Astrocyte of the hippocampus (primary cell): ENCODE results near the gene RAB25.
"Not testable (repeated sequence)": the region's sequence is repeated elsewhere in the genome, so short reads cannot be mapped to it uniquely, and the experiment has no call there.

Experiments
- DNase-seq: peaks from one replicate; pipeline ENCODE4 v3.0.0; 2011; ENCODE audit warnings: low read depth, low spot score

RAB25 gene

GRCh38 chr1:156054500-156055280, 6.3 kb upstream of the RAB25 start, which contains the start of gene LAMTOR2:
Gene LAMTOR2 (plus strand): TSS chr1:156054782. CDS start chr1:156054890, 108 bp downstream.
- DNase-seq: peak; percentile 99

- DNase-seq: no peak
These were observed 5.5 kb upstream of the RAB25 start for GRCh38 chr1:156055281-156056048.

- no peak for DNase-seq
These were observed 4.6 kb upstream of the RAB25 start for GRCh38 chr1:156056326-156056849.

DNA sequence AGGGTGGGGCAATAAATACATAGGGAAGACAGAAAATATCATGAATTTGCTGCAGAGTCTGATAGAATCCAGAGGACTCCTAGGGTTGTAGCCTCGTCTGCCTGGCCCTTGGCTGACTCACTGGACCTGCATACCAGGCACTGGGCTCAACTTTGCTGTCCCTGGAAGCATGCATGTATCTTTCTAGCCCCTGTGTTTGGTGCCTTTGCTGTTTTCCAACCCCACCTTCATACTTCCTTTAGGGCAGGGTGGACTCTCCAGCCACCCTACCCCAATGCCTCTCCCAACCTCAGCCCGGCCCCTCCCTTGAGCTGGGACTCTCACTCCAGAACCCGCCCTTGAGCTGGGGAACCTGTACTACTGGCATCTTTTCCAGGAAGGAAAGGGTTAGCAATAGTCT, 1.2 kb downstream of the RAB25 start:
- no peak for DNase-seq

GRCh38 chr1:156063997-156064285, 3.0 kb downstream of the RAB25 start:
- no peak for DNase-seq

DNA sequence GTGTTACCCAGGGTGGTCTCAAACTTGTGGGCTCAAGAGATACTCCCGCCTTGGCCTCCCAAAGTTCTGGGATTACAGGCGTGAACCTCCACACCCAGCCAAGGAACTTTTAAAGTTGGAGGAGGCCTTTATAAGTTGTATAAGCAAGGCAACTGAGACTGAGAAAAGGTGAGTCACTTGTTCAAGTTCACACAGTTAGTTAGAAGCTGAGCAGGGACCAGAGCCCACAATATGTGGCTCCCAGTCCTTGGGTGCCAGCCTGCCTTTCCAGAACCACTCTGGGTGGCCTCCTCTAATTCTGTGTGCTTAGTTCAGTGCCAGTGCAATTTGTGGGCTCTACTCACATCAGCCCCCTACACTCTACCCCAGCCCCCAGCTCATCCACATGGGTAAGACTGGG, 3.7 kb downstream of the RAB25 start:
- no peak for DNase-seq

DNA sequence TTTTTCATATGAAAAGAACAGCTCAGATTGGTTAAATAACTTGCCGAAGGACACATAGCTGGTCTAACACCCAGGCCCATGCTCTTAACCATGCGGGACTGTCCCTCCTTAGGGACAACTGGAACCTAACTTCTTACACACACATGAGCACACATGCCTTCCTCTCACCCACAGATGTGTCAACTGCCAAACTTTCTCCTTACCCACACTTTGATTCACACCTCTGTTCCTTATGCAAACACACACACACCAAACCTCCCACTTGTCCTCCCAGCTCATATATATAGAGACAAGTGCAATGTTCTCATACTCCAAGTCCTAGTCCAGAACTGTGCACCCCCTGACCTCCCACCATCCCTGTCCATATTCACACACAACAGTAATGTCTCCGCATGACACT, 4.3 kb downstream of the RAB25 start:
- no peak for DNase-seq

DNA sequence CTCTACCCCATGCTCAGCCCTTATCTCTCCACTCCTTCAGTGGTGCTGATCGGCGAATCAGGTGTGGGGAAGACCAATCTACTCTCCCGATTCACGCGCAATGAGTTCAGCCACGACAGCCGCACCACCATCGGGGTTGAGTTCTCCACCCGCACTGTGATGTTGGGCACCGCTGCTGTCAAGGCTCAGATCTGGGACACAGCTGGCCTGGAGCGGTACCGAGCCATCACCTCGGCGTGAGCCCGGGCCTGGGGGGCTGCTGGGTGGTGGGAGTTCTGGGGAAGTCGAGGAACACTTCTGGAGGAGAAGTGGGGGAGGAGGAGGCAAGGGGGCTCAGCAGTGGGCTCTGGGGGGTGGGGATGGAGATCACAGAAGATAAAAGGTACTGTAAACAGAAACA, 4.9 kb downstream of the RAB25 start:
- no peak for DNase-seq

- no peak for DNase-seq
These were observed 6.3 kb downstream of the RAB25 start for GRCh38 chr1:156067262-156067661.

GRCh38 chr1:156069490-156070455, 8.8 kb downstream of the RAB25 start:
- no peak for DNase-seq

DNA sequence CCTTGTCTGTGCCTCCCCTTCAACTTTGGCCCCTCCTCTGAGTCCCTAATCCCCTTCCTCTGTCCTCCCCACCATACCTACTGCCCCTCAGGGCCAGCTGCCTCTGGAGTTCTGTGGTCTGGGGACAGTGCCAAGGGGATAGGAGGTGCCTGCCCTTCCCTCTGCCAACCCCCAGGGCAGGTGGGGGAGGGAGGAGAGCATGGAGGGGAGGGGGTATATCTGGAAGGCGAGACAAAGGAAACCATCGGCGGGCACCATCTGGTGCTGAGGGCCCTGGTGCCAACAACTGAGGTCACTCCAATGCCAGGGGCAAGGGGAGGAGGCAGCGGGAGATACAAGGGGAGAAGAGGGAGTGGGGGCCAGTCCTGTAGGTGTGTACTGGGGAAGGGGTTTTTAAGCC, 9.6 kb downstream of the RAB25 start:
- no peak for DNase-seq

DNA sequence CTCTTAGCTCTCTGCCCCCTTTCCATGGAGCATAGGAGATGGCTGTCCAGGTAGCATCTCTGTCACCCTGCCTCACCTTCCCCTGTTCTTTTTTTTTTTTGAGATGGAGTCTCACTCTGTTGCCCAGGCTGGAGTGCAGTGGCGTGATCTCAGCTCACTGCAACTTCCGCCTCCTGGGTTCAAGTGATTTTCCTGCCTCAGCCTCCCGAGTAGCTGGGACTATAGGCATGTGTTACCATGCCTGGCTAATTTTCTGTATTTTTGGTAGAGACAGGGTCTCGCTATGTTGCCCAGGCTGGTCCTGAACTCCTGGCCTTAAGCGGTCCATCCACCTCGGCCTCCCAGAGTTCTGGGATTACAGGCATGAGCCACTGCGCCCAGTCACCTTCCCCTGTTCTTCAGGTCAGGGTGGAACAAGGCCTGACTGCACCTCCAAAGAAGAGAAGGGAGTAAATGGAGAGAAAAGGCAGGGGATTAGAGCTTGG, 10.4 kb downstream of the RAB25 start:
- DNase-seq: not testable (repeated sequence)

- DNase-seq: no peak
These were observed 11.3 kb downstream of the RAB25 start for GRCh38 chr1:156072251-156072650.

DNA sequence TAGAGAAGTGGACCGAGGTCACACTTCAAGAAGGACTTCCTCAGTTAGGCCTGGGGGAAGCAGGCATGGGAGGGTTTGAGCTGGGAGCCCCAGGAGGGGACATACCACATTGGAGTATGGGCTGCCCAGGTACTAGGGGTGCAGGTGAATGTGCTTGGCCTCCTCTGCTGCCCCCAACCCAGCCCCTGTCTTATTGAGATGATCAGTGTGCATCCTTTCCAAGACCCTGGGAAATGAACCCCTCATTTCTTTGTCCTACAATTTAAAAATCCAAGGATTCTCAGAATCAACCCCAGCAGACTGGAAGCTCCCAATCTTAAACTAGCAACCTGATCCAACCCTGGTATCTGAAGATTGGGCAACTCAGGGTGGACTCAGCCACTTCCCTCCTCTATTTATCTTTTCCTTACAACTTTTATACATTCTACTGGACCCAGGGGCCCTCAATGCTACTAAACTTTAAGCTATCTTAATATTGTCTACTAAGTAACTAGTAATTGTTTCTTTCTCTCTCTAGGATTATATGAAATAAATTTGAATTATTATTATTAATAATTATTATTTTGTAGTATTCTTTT, 12.2 kb downstream of the RAB25 start:
- DNase-seq: no peak

- no peak for DNase-seq
These were observed 12.8 kb downstream of the RAB25 start for GRCh38 chr1:156073740-156074139.

GRCh38 chr1:156074661-156075060, 13.7 kb downstream of the RAB25 start:
- DNase-seq: no peak

- no peak for DNase-seq
These were observed 14.2 kb downstream of the RAB25 start for GRCh38 chr1:156075162-156075561.

- no peak for DNase-seq
These were observed 14.8 kb downstream of the RAB25 start for GRCh38 chr1:156075775-156076204.

DNA sequence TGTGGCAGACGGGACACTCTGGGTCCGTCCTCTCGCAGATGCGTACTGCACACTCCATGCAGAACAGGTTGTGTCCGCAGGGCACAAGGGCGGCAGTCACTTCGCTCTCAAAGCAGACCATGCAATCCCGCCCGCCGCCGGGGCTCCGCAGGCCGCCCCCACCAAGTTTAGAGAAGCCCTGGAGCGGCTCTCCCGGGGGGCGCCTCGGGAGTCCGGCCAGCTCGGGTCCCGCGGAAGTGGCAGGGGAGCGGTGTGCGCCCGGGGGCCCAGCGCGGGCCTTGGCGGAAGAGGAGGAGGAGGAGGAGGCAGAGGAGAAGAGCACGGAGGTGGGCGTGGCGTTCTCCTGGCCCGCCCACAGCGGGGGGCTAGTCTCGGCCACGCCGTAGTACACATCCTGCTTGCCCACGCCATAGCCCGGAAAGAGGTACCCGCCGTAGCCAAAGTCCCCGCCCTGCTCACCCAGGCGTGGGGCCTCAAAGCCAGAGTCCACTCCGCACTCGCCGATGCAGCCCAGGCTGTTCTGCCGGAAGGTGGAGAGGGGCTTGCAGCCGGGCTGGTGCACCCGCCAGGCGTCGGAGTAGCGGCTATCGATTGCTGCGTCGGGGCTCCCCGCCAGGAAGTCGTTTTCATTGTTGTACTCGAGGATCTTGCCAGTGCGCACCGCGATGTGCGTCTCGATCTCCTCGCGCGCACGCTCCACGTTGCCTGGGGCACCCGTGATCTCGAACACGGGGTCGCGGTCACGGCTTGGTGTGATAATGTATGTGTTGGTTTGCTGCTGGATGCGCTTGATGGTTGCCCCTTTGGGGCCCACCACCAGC, 15.9 kb downstream of the RAB25 start:
- DNase-seq: no peak

GRCh38 chr1:156077430-156077760, 16.4 kb downstream of the RAB25 start:
- no peak for DNase-seq
